CD14-positive monocyte (primary cell): ENCODE data around the gene SYT2. TPM values are rescaled to one million over a fixed set of nuclear protein-coding genes. Genes with fewer than 3 reads are reported as not detected.
A peak's percentile ranks its signal among the peaks of the same experiment; 100 is the strongest.

ENCODE experiments used
- DNase-seq, 3 donors: peaks; one replicate each; pipeline ENCODE4 v3.0.0-alpha.2; 2011 to 2022
- H2AFZ ChIP-seq: 2 replicates; pipeline ENCODE4 v1.6.0; 2012; ENCODE audit warnings: mild to moderate bottlenecking, low read depth, low read length, inconsistent platforms; ENCODE audit not compliant: insufficient read depth, poor library complexity, severe bottlenecking
- H3K27ac ChIP-seq, 2 donors: 1 replicate in 1 of 2; 2 replicates in 1 of 2; pipeline ENCODE4 v1.5.1; 2012 to 2013; ENCODE audit warnings: low read length in 2 of 2, control low read depth in 1 of 2, inconsistent platforms in 1 of 2, low read depth in 1 of 2, mild to moderate bottlenecking in 1 of 2
- H3K27me3 ChIP-seq, 2 donors: one replicate each; pipeline versions ENCODE4 v1.6.0 to v1.6.1; 2011 to 2013; ENCODE audit warnings: low read length in 2 of 2; ENCODE audit not compliant: control insufficient read depth in 2 of 2, insufficient read depth in 2 of 2
- H3K36me3 ChIP-seq, 2 donors: replicated peaks in 1 of 2; 1 replicate in 1 of 2; 2 replicates in 1 of 2; pipeline versions ENCODE4 v1.5.1 to v1.6.1; 2012 to 2013; ENCODE audit warnings: low read length in 2 of 2, control low read depth in 1 of 2, inconsistent platforms in 1 of 2, mild to moderate bottlenecking in 1 of 2; ENCODE audit not compliant: insufficient read depth in 2 of 2, control insufficient read depth in 1 of 2
- H3K4me1 ChIP-seq, 2 donors: 1 replicate in 1 of 2; 2 replicates in 1 of 2; pipeline versions ENCODE4 v1.5.1 to v1.6.1; 2012 to 2013; ENCODE audit warnings: low read length in 2 of 2, control low read depth in 1 of 2, inconsistent platforms in 1 of 2, mild to moderate bottlenecking in 1 of 2, moderate library complexity in 1 of 2; ENCODE audit not compliant: insufficient read depth in 2 of 2, control insufficient read depth in 1 of 2
- H3K4me2 ChIP-seq: replicated peaks from 2 replicates; pipeline ENCODE3; 2012; ENCODE audit warnings: low read length, moderate library complexity, mild to moderate bottlenecking; ENCODE audit not compliant: poor library complexity, severe bottlenecking; ENCODE audit errors: extremely low read depth
- H3K4me3 ChIP-seq, 3 experiments: fragments of 200-600 bp in 1 of 3; sonication (generic) in 1 of 3; replicated peaks in 1 of 3; 1 replicate in 2 of 3; 2 replicates in 1 of 3; pipeline ENCODE4 v1.5.1; 2011 to 2013; ENCODE audit warnings: low read length in 3 of 3, mild to moderate bottlenecking in 3 of 3, control low read depth in 2 of 3, low read depth in 2 of 3, inconsistent platforms in 1 of 3, moderate library complexity in 1 of 3
- H3K79me2 ChIP-seq: 2 replicates; pipeline ENCODE4 v1.6.0; 2012; ENCODE audit warnings: mild to moderate bottlenecking, control low read depth, inconsistent platforms, low read length, moderate library complexity; ENCODE audit not compliant: insufficient read depth
- H3K9ac ChIP-seq: 2 replicates; pipeline ENCODE4 v1.6.0; 2017; ENCODE audit warnings: low read length, mild to moderate bottlenecking; ENCODE audit not compliant: insufficient read depth, poor library complexity, severe bottlenecking
- H3K9me3 ChIP-seq, 2 donors: replicated peaks in 1 of 2; 1 replicate in 1 of 2; 2 replicates in 1 of 2; pipeline versions ENCODE4 v1.5.1 to v1.6.1; 2012 to 2013; ENCODE audit warnings: low read length in 2 of 2, control low read depth in 1 of 2; ENCODE audit not compliant: control insufficient read depth in 1 of 2, insufficient read depth in 1 of 2
- H4K20me1 ChIP-seq: 2 replicates; pipeline ENCODE4 v1.6.0; 2012; ENCODE audit warnings: mild to moderate bottlenecking, low read length, control low read depth, moderate library complexity; ENCODE audit not compliant: insufficient read depth
- H3K27ac Mint-ChIP-seq, 7 donors: one replicate each; pipeline ENCODE4 v1.8.0; 2020; ENCODE audit warnings: mild to moderate bottlenecking in 7 of 7, mixed read lengths in 7 of 7, moderate library complexity in 6 of 7, inconsistent platforms in 2 of 7
- H3K27me3 Mint-ChIP-seq, 3 donors: one replicate each; pipeline ENCODE4 v1.8.0; 2021 to 2022; ENCODE audit warnings: low read depth in 3 of 3, mild to moderate bottlenecking in 3 of 3, mixed read lengths in 3 of 3, moderate library complexity in 3 of 3, inconsistent platforms in 1 of 3
- H3K36me3 Mint-ChIP-seq, 2 donors: one replicate each; pipeline ENCODE4 v1.8.0; 2020; ENCODE audit warnings: mixed read lengths in 2 of 2, inconsistent platforms in 1 of 2, mild to moderate bottlenecking in 1 of 2
- H3K4me1 Mint-ChIP-seq: one replicate; pipeline ENCODE4 v1.8.0; 2020; ENCODE audit warnings: mild to moderate bottlenecking, mixed read lengths
- H3K4me3 Mint-ChIP-seq, 2 donors: one replicate each; pipeline ENCODE4 v1.8.0; 2020; ENCODE audit warnings: mild to moderate bottlenecking in 2 of 2, mixed read lengths in 2 of 2, moderate library complexity in 1 of 2
- H3K9me3 Mint-ChIP-seq, 7 donors: one replicate each; pipeline ENCODE4 v1.8.0; 2020 to 2022; ENCODE audit warnings: mixed read lengths in 7 of 7, mild to moderate bottlenecking in 6 of 7, moderate library complexity in 6 of 7, inconsistent platforms in 2 of 7
- WGBS: methylation state at CpG from one replicate; pipeline ENCODE4 v1.1.5; 2013; ENCODE audit warnings: missing lambda C conversion rate; ENCODE audit not compliant: insufficient coverage; 5-methylcytosine and 5-hydroxymethylcytosine counted together
- intact Hi-C, 2 donors: fragments of 100-400 bp; cut with micrococcal nuclease; formaldehyde crosslinking; loops; one replicate each; pipeline versions ENCODE4 v1.15.0 to v1.15.1; 2023
- polyA plus RNA-seq, 3 donors: library from polyadenylated mRNA; depleted of rRNA in 1 of 3; unstranded in 2 of 3; stranded (reverse) in 1 of 3; fragments of 300-500 nt in 2 of 3; fragments of >200 nt in 1 of 3; fragmentation: Illumina TruSeq in 2 of 3; gene quantifications; 1 replicate in 2 of 3; 2 replicates in 1 of 3; pipeline ENCODE4 v1.2.3, GENCODE V29; 2012 to 2021
- TF ChIP-seq, protein P1 (sequence below): fragments of 200-600 bp; IDR thresholded peaks from one replicate; pipeline ENCODE4 v1.8.0; 2022; ENCODE audit warnings: antibody characterized with exemption, mild to moderate bottlenecking

SYT2 gene
- polyA plus RNA-seq, 3 donors, result not detected

DNA sequence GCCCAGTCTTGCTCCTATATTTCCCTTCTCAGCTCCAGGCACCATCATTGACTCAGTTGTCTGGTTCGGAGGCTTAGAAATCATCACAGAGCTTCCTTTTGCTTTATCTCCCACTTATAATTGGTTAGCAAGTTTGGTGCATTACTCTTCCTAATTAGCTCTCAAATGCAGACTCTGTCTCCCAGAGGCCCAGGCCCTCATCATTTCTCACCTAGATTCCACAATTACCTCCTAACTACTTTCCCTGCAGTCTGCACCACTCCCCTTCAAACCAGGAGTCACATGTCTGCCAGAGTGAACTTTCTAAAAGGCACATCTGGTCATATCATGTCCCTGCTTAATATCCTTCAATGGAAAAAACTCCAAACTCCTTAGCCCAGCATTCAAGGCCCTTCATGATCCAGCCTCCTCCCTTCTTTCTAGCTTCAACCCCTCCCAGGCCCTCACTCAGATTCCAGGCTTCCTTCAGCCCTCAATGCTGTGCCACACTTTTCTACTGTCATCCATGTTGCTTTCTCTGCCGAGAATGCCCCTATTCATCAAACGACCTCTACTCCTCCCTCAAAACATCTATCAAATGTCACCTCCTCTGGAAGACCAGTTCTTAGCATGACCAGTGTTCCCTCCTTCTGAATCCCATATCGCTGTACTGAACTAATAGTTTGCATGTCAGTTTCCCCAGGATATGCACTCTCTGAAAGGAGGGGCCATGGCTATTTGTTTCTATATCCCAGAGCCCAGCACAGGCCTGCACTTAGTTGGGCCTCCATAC, 30.7 kb downstream of the SYT2 start:
- peaks cover 39 to 71% (median 53%) of the 10 kb centered on the region in 3 donors for H3K27me3 Mint-ChIP-seq

GRCh38 chr1:202677433-202677832, 32.8 kb downstream of the SYT2 start:
- no peak overlapping the region for H3K27ac ChIP-seq
- no peak overlapping the region for H3K9ac ChIP-seq
- peaks cover 30 to 54% of the 10 kb centered on the region in 2 donors for H3K27me3 ChIP-seq
- Mint-ChIP-seq H3K27ac (no peak overlapping the region), H3K9me3 (peaks cover 2 to 19% (median 15%) of the 10 kb centered on the region in 7 donors), H3K4me1 (no peaks in the 10 kb centered on the region), H3K36me3 (no peaks in the 10 kb centered on the region), H3K4me3 (peak overlapping the region in 1 of 2 donors; percentile 26), H3K27me3 (peaks cover 41 to 75% (median 43%) of the 10 kb centered on the region in 3 donors)
- no peak overlapping the region for H3K4me2 ChIP-seq
- H3K4me1 ChIP-seq, result no peaks in the 10 kb centered on the region
- peaks cover 8 to 10% of the 10 kb centered on the region in 2 donors for H3K9me3 ChIP-seq
- intact Hi-C loops, result no loop called here
- no peaks in the 10 kb centered on the region for H4K20me1 ChIP-seq
- TF ChIP-seq, protein P1, sequence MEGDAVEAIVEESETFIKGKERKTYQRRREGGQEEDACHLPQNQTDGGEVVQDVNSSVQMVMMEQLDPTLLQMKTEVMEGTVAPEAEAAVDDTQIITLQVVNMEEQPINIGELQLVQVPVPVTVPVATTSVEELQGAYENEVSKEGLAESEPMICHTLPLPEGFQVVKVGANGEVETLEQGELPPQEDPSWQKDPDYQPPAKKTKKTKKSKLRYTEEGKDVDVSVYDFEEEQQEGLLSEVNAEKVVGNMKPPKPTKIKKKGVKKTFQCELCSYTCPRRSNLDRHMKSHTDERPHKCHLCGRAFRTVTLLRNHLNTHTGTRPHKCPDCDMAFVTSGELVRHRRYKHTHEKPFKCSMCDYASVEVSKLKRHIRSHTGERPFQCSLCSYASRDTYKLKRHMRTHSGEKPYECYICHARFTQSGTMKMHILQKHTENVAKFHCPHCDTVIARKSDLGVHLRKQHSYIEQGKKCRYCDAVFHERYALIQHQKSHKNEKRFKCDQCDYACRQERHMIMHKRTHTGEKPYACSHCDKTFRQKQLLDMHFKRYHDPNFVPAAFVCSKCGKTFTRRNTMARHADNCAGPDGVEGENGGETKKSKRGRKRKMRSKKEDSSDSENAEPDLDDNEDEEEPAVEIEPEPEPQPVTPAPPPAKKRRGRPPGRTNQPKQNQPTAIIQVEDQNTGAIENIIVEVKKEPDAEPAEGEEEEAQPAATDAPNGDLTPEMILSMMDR, result no peak
- WGBS, result 78% methylated on average over 1 of the region's 2 CpGs
- no peak overlapping the region for H3K4me3 ChIP-seq
- no peak for DNase-seq
- no peaks in the 10 kb centered on the region for H3K79me2 ChIP-seq
- H2AFZ ChIP-seq, result no peak overlapping the region
- H3K36me3 ChIP-seq, result no peaks in the 10 kb centered on the region

More for the DNA sequence above, 30.7 kb downstream of the SYT2 start:
- 63% methylated on average over 3 of the region's 4 CpGs for WGBS
- peaks cover 2 to 19% (median 14%) of the 10 kb centered on the region in 7 donors for H3K9me3 Mint-ChIP-seq
- H3K9me3 ChIP-seq, result peaks cover 8 to 10% of the 10 kb centered on the region in 2 donors
- H3K4me1 ChIP-seq, result no peaks in the 10 kb centered on the region
- H4K20me1 ChIP-seq, result no peaks in the 10 kb centered on the region
- intact Hi-C loops, result no loop called here
- no peak overlapping the region for H2AFZ ChIP-seq
- H3K79me2 ChIP-seq, result no peaks in the 10 kb centered on the region
- no peaks in the 10 kb centered on the region for H3K36me3 Mint-ChIP-seq
- H3K36me3 ChIP-seq, result no peaks in the 10 kb centered on the region
- H3K4me3 Mint-ChIP-seq, result peak overlapping the region in 1 of 2 donors; percentile 21
- no peaks in the 10 kb centered on the region for H3K4me1 Mint-ChIP-seq
- no peak overlapping the region for H3K4me2 ChIP-seq
- no peak overlapping the region for H3K27ac Mint-ChIP-seq
- H3K27ac ChIP-seq, result no peak overlapping the region
- TF ChIP-seq, protein P1, result no peak
- no peak overlapping the region for H3K9ac ChIP-seq
- DNase-seq, result no peak
- H3K4me3 ChIP-seq, result no peak overlapping the region
- H3K27me3 ChIP-seq, result peaks cover 30 to 60% of the 10 kb centered on the region in 2 donors
